DND-41 (cell line): Measurements from ENCODE around the gene MCC.
"Not testable (repeated sequence)": the region's sequence is repeated elsewhere in the genome, so short reads cannot be mapped to it uniquely, and the experiment has no call there.

ENCODE experiments used
- ATAC-seq: fragments of 200-7000 bp; cut with Tn5 transposase; 3 replicates; pipeline ENCODE4 v1.9.1; 2021; ENCODE audit warnings: low read depth; ENCODE audit not compliant: insufficient read depth
- DNase-seq: peaks from one replicate; pipeline ENCODE4 v3.0.0-alpha.2; 2020
- H2AFZ ChIP-seq: 2 replicates; pipeline ENCODE4 v1.6.0; 2012; ENCODE audit warnings: low read depth, low read length
- H3K27ac ChIP-seq: 2 replicates; pipeline ENCODE4 v1.5.1; 2012; ENCODE audit warnings: low read length, inconsistent platforms
- H3K27me3 ChIP-seq: fragments of 200-600 bp; sonication (generic); 2 replicates; pipeline ENCODE4 v1.6.0; 2012; ENCODE audit warnings: low read length, mild to moderate bottlenecking, inconsistent platforms; ENCODE audit not compliant: insufficient read depth, poor library complexity
- H3K36me3 ChIP-seq: 2 replicates; pipeline ENCODE4 v1.5.1; 2012; ENCODE audit warnings: low read length, inconsistent platforms; ENCODE audit not compliant: insufficient read depth
- H3K4me1 ChIP-seq: 2 replicates; pipeline ENCODE4 v1.5.1; 2012; ENCODE audit warnings: mild to moderate bottlenecking, low read length; ENCODE audit not compliant: insufficient read depth
- H3K4me2 ChIP-seq: 2 replicates; pipeline ENCODE4 v1.6.0; 2012; ENCODE audit warnings: mild to moderate bottlenecking, moderate library complexity, low read length, inconsistent platforms; ENCODE audit not compliant: insufficient read depth
- H3K4me3 ChIP-seq, 2 experiments: fragments of 200-600 bp in 1 of 2; shearing (Covaris generic) in 1 of 2; 2 replicates each; pipeline ENCODE4 v1.5.1; 2012 to 2016; ENCODE audit warnings: inconsistent platforms in 2 of 2, low read length in 2 of 2, mild to moderate bottlenecking in 2 of 2, low read depth in 1 of 2, moderate library complexity in 1 of 2
- H3K79me2 ChIP-seq: 2 replicates; pipeline ENCODE4 v1.6.0; 2012; ENCODE audit warnings: low read length, inconsistent platforms; ENCODE audit not compliant: insufficient read depth
- H3K9ac ChIP-seq: 2 replicates; pipeline ENCODE4 v1.6.0; 2012; ENCODE audit warnings: low read depth, mild to moderate bottlenecking, inconsistent platforms, low read length, moderate library complexity
- H3K9me3 ChIP-seq: 2 replicates; pipeline ENCODE4 v1.5.1; 2012; ENCODE audit warnings: low read length, moderate library complexity, mild to moderate bottlenecking, inconsistent platforms; ENCODE audit not compliant: insufficient read depth, severe bottlenecking
- H4K20me1 ChIP-seq: 2 replicates; pipeline ENCODE4 v1.6.0; 2012; ENCODE audit warnings: low read length; ENCODE audit not compliant: insufficient read depth
- EZH2 ChIP-seq: IDR thresholded peaks from 3 replicates; pipeline ENCODE4 v1.6.1; 2012; ENCODE audit warnings: borderline replicate concordance, low read depth, mild to moderate bottlenecking, moderate library complexity, low read length, inconsistent platforms; ENCODE audit not compliant: severe bottlenecking
- TF ChIP-seq, protein P1 (sequence below): IDR thresholded peaks from 2 replicates; pipeline ENCODE4 v1.5.1; 2012; ENCODE audit warnings: borderline replicate concordance, low read length, moderate library complexity, mild to moderate bottlenecking; ENCODE audit not compliant: poor library complexity, severe bottlenecking; ENCODE audit errors: extremely low read depth

The MCC gene

DNA sequence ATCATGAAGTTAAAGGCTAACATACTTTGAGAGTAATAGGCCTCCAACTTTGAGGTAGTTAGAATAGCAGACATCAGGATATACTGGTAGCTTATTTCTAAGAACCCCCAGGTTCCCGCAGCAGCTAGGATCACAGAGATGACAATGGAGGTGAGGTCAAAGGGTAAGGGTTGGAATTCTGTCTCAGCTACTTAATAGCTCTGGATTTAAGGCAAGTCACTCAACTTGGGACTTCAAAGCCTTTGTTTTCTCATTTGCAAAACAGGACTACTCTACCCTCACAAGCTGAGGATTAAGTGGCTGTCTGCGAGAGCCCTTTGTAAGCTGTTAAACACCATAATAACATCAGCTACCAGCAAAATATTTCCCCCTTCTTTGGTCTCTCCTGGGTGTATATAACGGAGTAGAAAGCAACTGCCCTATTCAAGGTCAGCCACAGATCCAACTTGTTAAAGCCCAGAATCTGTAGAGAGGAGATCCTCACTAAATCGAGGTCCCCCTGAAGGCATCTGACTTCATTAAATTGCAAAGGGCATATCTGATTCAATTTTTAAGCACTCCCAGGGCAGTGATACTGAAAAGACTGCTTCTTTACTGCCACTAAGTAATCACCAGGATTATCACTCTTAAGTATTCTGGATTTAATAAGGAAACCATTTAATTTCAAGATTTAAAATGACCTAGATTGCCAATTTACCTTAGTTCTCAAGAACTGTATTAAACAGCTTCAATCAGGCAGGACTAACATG is 407.0 kb downstream of the MCC start:
- no peaks in the 10 kb centered on the region for H3K27me3 ChIP-seq
- DNase-seq (no peak), ATAC-seq (no peak)
- no peaks in the 10 kb centered on the region for H3K4me1 ChIP-seq
- H3K36me3 ChIP-seq = no peaks in the 10 kb centered on the region
- no peaks in the 10 kb centered on the region for H4K20me1 ChIP-seq
- no peak overlapping the region for H3K9ac ChIP-seq
- no peak overlapping the region for H2AFZ ChIP-seq
- no peaks in the 10 kb centered on the region for H3K9me3 ChIP-seq
- H3K4me2 ChIP-seq = no peak overlapping the region
- no peak overlapping the region for H3K4me3 ChIP-seq
- no peak overlapping the region for H3K27ac ChIP-seq
- no peaks in the 10 kb centered on the region for H3K79me2 ChIP-seq
- TF ChIP-seq, protein P1, sequence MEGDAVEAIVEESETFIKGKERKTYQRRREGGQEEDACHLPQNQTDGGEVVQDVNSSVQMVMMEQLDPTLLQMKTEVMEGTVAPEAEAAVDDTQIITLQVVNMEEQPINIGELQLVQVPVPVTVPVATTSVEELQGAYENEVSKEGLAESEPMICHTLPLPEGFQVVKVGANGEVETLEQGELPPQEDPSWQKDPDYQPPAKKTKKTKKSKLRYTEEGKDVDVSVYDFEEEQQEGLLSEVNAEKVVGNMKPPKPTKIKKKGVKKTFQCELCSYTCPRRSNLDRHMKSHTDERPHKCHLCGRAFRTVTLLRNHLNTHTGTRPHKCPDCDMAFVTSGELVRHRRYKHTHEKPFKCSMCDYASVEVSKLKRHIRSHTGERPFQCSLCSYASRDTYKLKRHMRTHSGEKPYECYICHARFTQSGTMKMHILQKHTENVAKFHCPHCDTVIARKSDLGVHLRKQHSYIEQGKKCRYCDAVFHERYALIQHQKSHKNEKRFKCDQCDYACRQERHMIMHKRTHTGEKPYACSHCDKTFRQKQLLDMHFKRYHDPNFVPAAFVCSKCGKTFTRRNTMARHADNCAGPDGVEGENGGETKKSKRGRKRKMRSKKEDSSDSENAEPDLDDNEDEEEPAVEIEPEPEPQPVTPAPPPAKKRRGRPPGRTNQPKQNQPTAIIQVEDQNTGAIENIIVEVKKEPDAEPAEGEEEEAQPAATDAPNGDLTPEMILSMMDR = no peak
- no peak for TF ChIP-seq EZH2

DNA sequence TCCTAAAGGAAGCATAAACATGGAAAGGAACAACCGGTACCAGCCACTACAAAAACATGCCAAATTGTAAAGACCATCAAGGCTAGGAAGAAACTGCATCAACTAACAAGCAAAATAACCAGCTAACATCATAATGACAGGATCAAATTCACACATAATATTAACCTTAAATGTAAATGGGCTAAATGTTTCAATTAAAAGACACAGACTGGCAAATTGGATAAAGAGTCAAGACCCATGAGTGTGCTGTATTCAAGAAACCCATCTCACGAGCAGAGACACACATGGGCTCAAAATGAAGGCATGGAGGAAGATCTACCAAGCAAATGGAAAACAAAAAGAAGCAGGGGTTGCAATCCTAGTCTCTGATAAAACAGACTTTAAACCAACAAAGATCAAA is 411.6 kb downstream of the MCC start:
- H2AFZ ChIP-seq, ATAC-seq, H3K27me3 ChIP-seq, H3K27ac ChIP-seq, H3K4me1 ChIP-seq, DNase-seq, H3K4me2 ChIP-seq, H3K4me3 ChIP-seq, H4K20me1 ChIP-seq, H3K79me2 ChIP-seq, H3K36me3 ChIP-seq, H3K9me3 ChIP-seq, H3K9ac ChIP-seq: not testable (repeated sequence)

DNA sequence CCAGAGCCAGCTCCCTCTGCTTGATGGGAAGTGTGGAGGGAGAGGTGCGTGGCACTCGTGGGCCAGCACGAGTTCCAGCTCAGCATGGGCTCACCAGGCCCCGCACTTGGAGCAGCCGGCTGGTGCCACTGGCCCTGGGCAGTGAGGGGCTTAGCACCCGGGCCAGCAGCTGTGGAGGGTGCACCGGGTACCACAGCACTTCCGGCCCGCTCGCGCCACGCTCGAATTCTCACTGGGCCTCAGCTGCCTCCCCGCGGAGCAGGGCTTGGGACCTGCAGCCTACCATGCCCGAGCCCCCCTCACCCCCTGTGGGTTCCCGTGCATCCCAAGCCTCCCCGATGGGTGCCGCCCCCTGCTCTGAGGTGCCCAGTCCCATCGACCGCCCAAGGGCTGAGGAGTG is 413.2 kb downstream of the MCC start:
- no peak overlapping the region for H3K4me3 ChIP-seq
- no peaks in the 10 kb centered on the region for H3K27me3 ChIP-seq
- H3K9ac ChIP-seq = no peak overlapping the region
- no peaks in the 10 kb centered on the region for H3K36me3 ChIP-seq
- H3K9me3 ChIP-seq = peaks cover 4% of the 10 kb centered on the region
- no peaks in the 10 kb centered on the region for H3K79me2 ChIP-seq
- DNase-seq (no peak), ATAC-seq (no peak)
- H4K20me1 ChIP-seq = no peaks in the 10 kb centered on the region
- H2AFZ ChIP-seq = no peak overlapping the region
- H3K27ac ChIP-seq = no peak overlapping the region
- TF ChIP-seq, protein P1 = no peak
- TF ChIP-seq EZH2 = no peak
- H3K4me2 ChIP-seq = no peak overlapping the region
- H3K4me1 ChIP-seq = no peaks in the 10 kb centered on the region

DNA sequence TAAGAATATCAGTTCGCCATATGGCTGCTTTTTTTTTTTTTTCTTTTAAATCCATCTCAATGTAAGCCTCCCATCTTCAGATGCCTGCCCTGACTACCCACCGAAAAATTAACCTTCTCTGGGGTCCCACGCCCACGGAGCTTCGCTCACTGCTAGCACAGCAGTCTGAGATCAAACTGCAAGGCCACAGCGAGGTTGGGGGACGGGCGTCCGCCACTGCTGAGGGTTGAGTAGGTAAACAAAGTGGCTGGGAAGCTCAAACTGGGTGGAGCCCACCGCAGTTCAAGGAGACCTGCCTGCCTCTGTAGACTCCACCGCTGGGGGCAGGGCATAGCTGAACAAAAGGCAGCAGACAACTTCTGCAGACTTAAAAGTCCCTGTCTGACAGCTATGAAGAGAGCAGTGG is 414.6 kb downstream of the MCC start:
- not testable (repeated sequence) for H2AFZ ChIP-seq

More for the DNA sequence above, 414.6 kb downstream of the MCC start:
- not testable (repeated sequence) for H4K20me1 ChIP-seq, H3K27ac ChIP-seq, H3K79me2 ChIP-seq, H3K36me3 ChIP-seq, H3K4me2 ChIP-seq, ATAC-seq, H3K9me3 ChIP-seq, H3K4me1 ChIP-seq, H3K27me3 ChIP-seq, H3K9ac ChIP-seq, H3K4me3 ChIP-seq, DNase-seq
